ENCODE results near the gene GALNS.
"Not testable (repeated sequence)": the region's sequence is repeated elsewhere in the genome, so short reads cannot be mapped to it uniquely, and the experiment has no call there.

The GALNS gene

GRCh38 chr16:88780142-88781062, 76.3 kb downstream of the GALNS start:
- DNase-seq, result no peak

- peak; percentile 67 for DNase-seq
Observed at GRCh38 chr16:88779406-88780141, 77.2 kb downstream of the GALNS start.

GRCh38 chr16:88778541-88779065, 78.1 kb downstream of the GALNS start:
- DNase-seq, result no peak

- DNase-seq, result no peak
Observed at GRCh38 chr16:88778271-88778525, 78.5 kb downstream of the GALNS start.

GRCh38 chr16:88777471-88778270, 79.1 kb downstream of the GALNS start:
- no peak for DNase-seq

GRCh38 chr16:88775825-88776224, 80.9 kb downstream of the GALNS start:
- DNase-seq, result no peak

- no peak for DNase-seq
Observed at GRCh38 chr16:88774544-88775393, 82.0 kb downstream of the GALNS start.

- peak; percentile 73 for DNase-seq
Observed at GRCh38 chr16:88773812-88774291, 82.9 kb downstream of the GALNS start.

GRCh38 chr16:88772871-88773811, 83.6 kb downstream of the GALNS start:
- peak; percentile 82 for DNase-seq

- DNase-seq, result not testable (repeated sequence)
Observed at GRCh38 chr16:88771781-88772180, 85.0 kb downstream of the GALNS start.

GRCh38 chr16:88771294-88771772, 85.4 kb downstream of the GALNS start:
- DNase-seq, result no peak

- peak; percentile 76 for DNase-seq
Observed at GRCh38 chr16:88770461-88771293, 86.1 kb downstream of the GALNS start.

GRCh38 chr16:88769617-88770460, 86.9 kb downstream of the GALNS start:
- no peak for DNase-seq

GRCh38 chr16:88768071-88768783, 88.5 kb downstream of the GALNS start:
- peak; percentile 81 for DNase-seq

- DNase-seq, result no peak
Observed at GRCh38 chr16:88767546-88768070, 89.1 kb downstream of the GALNS start.

- no peak for DNase-seq
Observed at GRCh38 chr16:88766975-88767374, 89.8 kb downstream of the GALNS start.

- no peak for DNase-seq
Observed at GRCh38 chr16:88764913-88765349, 91.8 kb downstream of the GALNS start.

- no peak for DNase-seq
Observed at GRCh38 chr16:88764080-88764479, 92.7 kb downstream of the GALNS start.

All from right hindlimb (tissue), 1 donor.